GM19372 (cell line): ENCODE measurements around the gene NQO1.

Experiments
- ATAC-seq: cut with Tn5 transposase; IDR thresholded peaks from one replicate; pipeline ENCODE4 v1.9.1; 2021; ENCODE audit warnings: mild to moderate bottlenecking, low read depth, moderate library complexity; ENCODE audit not compliant: unreplicated experiment

The NQO1 gene

GRCh38 chr16:69707920-69708683 lies 18.3 kb downstream of the NQO1 start:
- ATAC-seq = no peak

- no peak for ATAC-seq
Measured at GRCh38 chr16:69706975-69707340, 19.4 kb downstream of the NQO1 start.

- ATAC-seq = no peak
Measured at GRCh38 chr16:69706256-69706974, 19.9 kb downstream of the NQO1 start.

GRCh38 chr16:69703638-69704037 lies 22.7 kb downstream of the NQO1 start:
- ATAC-seq = no peak

- no peak for ATAC-seq
Measured at GRCh38 chr16:69701866-69702265, 24.5 kb downstream of the NQO1 start.

GRCh38 chr16:69701452-69701851 lies 24.9 kb downstream of the NQO1 start:
- no peak for ATAC-seq

GRCh38 chr16:69699915-69700314 lies 26.4 kb downstream of the NQO1 start:
- no peak for ATAC-seq

GRCh38 chr16:69698404-69698803 lies 28.0 kb downstream of the NQO1 start:
- no peak for ATAC-seq

- no peak for ATAC-seq
Measured at GRCh38 chr16:69693916-69694315, 32.4 kb downstream of the NQO1 start.

- no peak for ATAC-seq
Measured at GRCh38 chr16:69691980-69692911, 34.1 kb downstream of the NQO1 start.

GRCh38 chr16:69688589-69688988 lies 37.8 kb downstream of the NQO1 start:
- ATAC-seq = no peak

GRCh38 chr16:69680358-69680757 lies 46.0 kb downstream of the NQO1 start:
- no peak for ATAC-seq

GRCh38 chr16:69672998-69673713 lies 53.2 kb downstream of the NQO1 start:
- ATAC-seq = no peak

GRCh38 chr16:69672315-69672997 lies 53.9 kb downstream of the NQO1 start:
- no peak for ATAC-seq

- no peak for ATAC-seq
Measured at GRCh38 chr16:69669577-69669976, 56.8 kb downstream of the NQO1 start.

- no peak for ATAC-seq
Measured at GRCh38 chr16:69663846-69664245, 62.5 kb downstream of the NQO1 start.

- ATAC-seq = no peak
Measured at GRCh38 chr16:69662901-69663300, 63.5 kb downstream of the NQO1 start.

- no peak for ATAC-seq
Measured at GRCh38 chr16:69660166-69660565, 66.2 kb downstream of the NQO1 start.
